ENCODE data around the gene LBHD2.

DNA sequence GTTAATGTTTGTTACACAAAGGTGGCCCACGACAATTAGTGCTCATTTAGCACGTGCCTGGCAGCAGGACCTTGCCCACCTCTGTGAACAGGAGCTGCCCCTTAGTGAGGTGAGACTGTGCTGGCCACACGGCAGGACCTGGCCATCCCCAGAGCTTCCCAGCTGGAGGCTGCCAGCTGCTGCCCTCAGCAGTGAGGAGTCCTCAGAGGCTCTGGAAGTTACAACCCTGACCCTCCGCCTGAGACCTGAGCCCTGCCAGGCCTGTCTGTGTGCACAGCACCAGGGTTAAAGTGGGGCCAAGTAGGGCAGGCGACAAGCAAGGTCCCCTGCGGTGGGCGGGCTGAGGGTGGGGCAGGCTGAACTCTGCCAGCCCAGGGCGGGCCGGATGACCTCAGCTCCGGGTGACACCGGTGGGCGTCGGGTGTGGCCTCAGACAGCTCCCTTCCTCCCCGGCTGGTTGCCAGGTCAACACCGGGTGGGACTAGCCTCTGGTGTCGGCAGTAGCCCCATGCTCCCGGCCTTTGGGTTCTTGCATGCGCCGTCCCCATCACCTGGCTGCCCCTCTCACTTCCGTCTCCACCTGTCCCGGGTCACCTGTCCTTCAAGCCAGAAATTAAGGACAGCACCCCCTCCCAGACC lies 9.2 kb upstream of the LBHD2 start:
- no peak for TF ChIP-seq SP1 (IDR thresholded peaks at IDR 0.05; ENCODE audit: low read depth, low read length)
- TF ChIP-seq, protein P1, sequence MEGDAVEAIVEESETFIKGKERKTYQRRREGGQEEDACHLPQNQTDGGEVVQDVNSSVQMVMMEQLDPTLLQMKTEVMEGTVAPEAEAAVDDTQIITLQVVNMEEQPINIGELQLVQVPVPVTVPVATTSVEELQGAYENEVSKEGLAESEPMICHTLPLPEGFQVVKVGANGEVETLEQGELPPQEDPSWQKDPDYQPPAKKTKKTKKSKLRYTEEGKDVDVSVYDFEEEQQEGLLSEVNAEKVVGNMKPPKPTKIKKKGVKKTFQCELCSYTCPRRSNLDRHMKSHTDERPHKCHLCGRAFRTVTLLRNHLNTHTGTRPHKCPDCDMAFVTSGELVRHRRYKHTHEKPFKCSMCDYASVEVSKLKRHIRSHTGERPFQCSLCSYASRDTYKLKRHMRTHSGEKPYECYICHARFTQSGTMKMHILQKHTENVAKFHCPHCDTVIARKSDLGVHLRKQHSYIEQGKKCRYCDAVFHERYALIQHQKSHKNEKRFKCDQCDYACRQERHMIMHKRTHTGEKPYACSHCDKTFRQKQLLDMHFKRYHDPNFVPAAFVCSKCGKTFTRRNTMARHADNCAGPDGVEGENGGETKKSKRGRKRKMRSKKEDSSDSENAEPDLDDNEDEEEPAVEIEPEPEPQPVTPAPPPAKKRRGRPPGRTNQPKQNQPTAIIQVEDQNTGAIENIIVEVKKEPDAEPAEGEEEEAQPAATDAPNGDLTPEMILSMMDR (IDR thresholded peaks at IDR 0.05; ENCODE audit: control extremely low read depth in 1 of 3, insufficient read depth in 1 of 3, low read depth in 1 of 3, low read length in 3 of 3): no peak
- no peak for TF ChIP-seq ZNF274 (IDR thresholded peaks at IDR 0.05; ENCODE audit: borderline replicate concordance, extremely low read depth, low read length)
- TF ChIP-seq JUND (IDR thresholded peaks at IDR 0.05; ENCODE audit: low read length): no peak
- TF ChIP-seq, protein P2, sequence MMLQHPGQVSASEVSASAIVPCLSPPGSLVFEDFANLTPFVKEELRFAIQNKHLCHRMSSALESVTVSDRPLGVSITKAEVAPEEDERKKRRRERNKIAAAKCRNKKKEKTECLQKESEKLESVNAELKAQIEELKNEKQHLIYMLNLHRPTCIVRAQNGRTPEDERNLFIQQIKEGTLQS (IDR thresholded peaks at IDR 0.05; ENCODE audit: insufficient read depth, low read depth, low read length): no peak
- no peak for TF ChIP-seq POLR2A (IDR thresholded peaks at IDR 0.05; ENCODE audit: control extremely low read depth in 1 of 2, low read depth in 2 of 2, low read length in 2 of 2)
- no peak for TF ChIP-seq GABPA (IDR thresholded peaks at IDR 0.05; ENCODE audit: borderline replicate concordance, insufficient read depth, low read length)
- no peak for TF ChIP-seq POLR2AphosphoS5 (IDR thresholded peaks at IDR 0.05; ENCODE audit: low read depth, low read length)
- TF ChIP-seq PHF8 (conservative IDR thresholded peaks at IDR 0.05; ENCODE audit: low read depth, low read length): no peak
- TF ChIP-seq, protein P3, sequence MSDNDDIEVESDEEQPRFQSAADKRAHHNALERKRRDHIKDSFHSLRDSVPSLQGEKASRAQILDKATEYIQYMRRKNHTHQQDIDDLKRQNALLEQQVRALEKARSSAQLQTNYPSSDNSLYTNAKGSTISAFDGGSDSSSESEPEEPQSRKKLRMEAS (IDR thresholded peaks at IDR 0.05): no peak
- no peak for TF ChIP-seq CEBPB (IDR thresholded peaks at IDR 0.05; ENCODE audit: low read depth, low read length)
